Ammon's horn (tissue), 1 donor: ENCODE measurements around the gene LAMA5.

Experiments
- DNase-seq: peaks from one replicate; pipeline ENCODE4 v3.0.0-alpha.2; 2016; ENCODE audit warnings: low spot score

LAMA5 gene

DNA sequence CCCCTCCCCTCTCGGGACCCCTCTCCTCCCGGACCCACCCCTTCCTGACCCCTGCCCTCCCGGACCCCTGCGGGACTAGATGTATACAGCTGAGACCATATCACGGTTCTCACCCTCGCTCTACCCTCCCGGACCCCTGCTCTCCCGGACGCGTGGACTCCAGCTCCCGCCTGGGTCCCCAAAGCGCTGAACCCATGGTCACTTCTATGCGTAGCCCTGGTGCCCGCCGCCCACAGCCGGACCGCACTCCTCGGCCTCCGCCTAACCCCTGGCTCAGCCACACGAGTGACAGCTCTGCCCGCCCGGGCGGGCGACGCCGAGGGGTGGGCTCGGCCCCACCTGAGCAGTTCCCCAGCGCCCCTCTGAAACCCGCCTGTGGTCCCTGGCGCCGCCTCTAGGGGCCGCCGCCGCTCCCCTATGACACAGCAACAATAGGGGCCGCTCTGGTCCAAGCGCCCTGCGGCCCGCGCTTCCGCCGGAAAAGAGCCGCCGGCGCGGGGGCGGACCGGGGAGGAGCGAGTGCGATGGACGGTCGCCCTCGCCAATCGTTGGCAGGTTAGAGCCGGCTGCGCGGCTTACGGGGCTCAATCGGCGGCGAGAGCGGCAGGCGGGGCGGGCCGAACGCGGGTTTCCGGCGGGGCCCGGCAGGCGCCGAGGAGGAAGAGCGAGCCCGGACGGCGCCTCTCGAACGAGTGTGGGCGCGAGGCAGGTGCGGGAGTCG, 64.6 kb downstream of the LAMA5 start, which contains the start of gene ADRM1:
TSS of gene ADRM1 (plus strand) at position 657 of the 721 bp plus-strand sequence. CDS start 572 bp downstream, outside the sequence.
- peak; percentile 96 for DNase-seq

DNA sequence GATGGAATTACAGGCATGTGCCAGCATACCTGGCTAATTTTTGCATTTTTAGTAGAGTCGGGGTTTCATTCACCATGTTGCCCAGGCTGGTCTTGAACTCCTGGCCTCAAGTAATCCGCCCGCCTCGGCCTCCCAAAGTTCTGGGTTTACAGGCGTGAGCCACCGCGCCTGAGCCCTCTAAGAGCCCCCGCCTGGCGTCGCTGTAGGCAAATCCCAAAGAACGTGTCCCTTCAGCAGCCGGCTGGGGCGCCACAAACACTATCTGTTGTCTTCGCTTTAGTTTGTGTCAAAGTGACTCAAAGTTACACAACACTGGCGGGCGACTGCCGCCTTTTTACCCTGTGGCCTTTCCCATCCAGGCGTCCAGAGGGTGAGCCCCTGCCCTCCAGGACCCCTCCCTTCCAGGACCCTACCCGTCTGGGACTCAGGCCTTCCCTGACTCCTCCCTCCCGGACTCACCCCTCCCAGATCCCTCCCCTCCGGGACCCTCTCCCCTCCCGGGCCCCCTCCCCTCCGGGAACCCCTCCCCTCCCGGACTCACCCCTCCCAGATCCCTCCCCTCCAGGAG, 65.3 kb downstream of the LAMA5 start:
- DNase-seq: peak; percentile 93

DNA sequence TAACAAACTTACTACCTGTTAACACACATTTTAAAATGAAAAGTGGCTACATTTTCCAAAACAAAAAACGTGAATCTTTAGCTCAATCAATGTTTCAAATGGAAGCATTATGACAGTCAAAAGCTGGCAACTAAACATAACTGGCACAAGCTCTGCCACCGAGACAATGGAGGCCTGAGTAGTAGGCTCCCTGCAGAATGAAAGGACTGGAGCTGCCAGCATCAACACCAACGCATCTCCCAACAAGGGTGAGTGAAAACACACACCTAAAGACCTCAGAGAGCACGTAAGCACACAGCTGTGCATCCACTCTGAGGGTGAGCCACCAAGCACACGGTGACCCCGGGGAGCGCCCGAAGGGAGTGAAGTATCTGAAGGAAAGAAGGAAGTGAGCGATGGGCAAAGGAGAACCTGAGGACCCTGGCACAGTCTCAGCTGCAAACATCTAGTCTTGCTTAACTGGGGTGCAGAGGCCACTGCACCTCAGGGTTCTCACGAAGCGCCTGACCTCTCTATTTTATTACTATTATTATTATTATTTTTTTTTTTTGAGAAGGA, 65.9 kb downstream of the LAMA5 start:
- DNase-seq: no peak

DNA sequence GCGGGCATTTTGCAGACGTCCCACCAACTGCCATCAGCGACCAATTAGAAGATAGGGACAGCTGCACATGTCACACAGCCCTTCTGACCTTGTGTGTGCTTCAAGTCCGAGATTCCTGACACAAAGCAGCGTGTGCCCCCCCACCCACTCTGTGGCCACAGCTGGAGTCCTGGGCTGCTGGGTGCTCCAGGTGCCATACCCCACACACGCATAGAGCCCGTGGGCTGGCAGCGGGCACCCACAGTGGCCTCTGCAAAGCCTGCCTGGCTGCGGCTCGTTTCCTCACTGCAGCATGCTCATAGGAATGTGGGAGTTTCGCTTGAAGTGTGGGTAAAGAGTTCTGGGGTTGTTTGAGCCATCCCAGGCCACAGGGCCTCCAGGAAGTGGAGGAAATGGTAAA, 66.8 kb downstream of the LAMA5 start:
- DNase-seq: no peak

DNA sequence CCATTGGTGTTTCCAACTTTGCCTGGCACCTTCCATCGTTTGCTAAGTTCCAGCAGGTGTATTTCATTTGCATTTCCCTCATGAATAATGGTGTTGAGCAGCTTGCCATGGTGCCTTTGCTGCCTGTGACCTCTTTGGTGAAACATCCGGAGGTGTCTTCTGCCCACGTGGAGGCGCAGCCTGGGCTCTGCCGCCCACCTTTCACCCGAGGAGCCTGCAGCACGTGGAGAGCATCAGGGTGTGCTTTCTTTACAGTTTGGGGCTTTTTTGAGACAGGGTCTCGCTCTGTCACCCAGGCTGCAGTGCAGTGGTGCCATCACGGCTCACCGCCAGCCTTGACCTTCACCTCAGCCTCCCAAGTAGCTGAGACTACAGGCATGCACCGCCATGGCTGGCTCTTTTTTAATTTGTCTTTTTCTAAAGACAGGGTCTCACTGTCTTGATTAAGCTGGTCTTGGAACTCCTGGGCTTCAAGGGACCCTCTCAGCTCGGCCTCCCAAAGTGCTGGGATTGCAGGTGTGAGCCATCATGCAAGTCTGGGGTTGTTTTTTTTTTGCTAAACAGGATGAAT, 67.4 kb downstream of the LAMA5 start:
- DNase-seq: no peak

DNA sequence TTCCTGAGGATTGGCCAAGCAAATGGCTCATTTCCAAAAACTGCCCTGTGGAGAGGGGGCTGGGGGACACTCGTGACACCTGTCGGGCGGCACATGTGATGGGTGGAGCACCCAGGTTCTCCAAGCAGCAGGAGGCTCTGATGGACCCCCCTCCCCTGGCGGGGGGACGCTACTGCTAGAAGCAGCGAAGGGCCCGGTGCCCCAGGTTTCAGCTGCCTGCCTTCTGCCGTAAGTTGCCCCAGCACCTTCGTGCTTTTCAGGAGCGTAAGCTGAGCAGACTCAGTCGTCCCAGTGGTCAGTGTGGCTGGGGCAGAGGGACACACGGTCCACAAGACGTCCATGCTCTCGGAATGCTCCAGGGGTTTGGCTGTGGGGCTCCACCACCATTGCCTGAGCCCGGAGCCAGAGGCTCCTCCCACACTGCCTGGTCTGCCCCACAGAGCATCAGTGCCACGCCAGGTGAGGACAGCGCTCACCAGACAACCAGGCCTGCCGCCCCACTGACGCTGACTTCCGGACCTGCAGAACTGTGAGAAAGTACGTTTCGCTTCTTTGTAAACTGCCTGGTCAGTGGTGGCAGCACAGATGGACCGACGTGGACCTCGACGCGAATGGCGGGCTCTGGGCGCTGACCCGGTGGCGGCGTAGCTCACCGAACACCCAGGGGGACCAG, 68.4 kb downstream of the LAMA5 start:
- DNase-seq: no peak

DNA sequence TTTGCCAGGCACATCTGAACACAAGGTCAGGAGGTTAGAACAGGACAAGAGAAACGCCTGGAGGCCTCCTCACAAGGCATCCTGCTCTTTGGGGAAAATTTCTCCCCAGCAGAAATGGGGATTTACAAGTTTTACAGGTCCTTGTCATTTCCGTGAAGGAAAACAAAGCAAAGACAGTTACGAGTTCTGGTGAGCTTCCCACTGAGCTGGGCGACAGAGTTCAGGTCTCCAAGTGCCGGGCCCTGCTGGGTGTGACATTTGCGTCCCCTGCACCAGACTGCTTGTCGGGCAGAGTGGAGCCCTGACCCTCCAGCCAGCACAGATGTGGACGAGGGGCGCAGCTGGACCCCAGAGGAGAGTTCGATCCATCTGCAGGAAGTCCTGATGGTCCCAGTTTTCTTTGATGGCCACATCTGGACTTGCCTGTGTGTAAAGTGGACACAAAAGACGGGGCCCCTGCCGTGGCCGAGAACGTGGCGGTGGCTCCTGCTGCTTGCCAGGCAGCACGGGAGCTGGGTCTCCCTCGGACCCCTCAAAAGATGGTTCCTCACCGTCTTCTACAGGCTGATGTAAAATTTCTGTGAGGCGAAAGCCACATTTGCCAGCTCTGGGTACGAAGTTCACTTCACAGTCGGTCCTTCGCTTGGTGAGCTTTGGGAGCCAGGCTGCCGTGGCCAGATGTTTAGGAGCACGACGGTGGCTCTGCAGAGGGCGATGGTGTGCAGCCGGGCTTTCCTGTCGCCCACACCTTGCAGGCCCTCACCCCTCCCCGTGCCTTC, 69.5 kb downstream of the LAMA5 start:
- no peak for DNase-seq

DNA sequence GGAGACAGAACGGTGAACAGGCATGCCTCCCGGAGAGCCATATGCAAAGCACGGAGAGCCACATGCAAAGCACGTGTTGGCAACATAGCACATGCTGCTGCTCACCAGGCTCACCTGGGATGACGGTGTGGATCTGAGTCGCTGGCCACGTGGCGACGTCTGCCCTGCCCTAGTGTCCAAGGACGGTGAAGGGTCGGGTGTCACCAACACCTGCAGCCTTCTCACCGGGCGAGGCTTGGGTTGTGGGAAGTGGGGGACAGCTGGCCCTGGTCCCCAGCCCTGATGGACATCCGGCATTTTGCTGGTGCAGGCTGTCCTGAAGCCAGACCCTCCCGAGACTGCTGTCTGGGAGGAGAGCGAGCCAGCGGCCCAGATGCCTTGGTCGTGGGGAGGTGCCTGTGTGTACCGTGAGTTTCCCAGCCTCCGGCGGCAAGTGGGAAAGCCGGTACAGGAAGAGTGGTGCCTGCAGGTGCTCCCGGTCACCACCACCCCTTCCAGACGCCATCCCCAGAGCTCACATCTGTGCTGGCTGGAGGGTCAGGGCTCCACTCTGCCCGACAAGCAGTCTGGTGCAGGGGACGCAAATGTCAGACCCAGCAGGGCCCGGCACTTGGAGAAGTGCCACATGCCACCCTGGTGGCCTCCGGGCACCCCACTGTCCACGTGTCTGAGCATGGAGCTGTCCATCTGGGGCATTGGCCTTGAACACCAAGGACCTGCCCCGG, 70.2 kb downstream of the LAMA5 start:
- DNase-seq: no peak

DNA sequence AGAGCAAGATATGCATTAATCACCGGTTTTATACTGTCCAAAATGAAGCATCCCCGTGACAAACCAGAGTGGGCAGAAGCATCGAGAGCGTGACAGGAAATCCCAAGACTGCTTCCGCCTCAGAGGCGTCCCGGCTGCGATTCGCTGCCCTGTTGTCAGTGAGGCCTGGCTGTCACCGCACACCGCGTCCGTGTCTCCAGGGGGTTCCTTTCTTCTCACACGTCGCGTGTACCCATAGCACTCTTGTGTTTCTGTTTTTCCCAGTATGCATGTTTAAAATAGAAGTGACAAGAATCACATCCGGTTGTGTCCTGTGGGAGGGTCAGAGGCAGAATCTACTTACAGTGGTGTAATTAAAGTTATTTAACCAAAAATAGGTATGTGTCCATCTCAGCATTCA, 72.6 kb downstream of the LAMA5 start:
- DNase-seq: no peak

DNA sequence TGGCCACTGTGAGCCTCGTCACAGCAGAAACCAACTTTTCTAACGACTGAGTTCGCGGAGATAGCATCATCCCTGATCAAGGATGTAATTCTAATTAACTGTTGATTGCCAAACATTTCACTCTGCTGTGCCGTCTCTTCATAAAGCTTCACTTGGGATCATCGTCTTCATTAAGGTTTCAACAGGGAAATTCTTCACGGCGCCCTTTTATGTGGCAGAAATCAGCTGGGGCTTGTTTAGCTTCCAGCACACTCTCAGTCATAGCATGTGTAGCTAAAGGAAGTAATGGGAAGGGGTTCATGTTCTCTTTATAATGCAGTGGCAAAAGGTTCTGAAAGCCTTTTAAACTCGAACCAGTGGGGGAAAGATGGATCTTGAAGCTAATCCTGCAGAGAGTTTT, 73.2 kb downstream of the LAMA5 start:
- no peak for DNase-seq

DNA sequence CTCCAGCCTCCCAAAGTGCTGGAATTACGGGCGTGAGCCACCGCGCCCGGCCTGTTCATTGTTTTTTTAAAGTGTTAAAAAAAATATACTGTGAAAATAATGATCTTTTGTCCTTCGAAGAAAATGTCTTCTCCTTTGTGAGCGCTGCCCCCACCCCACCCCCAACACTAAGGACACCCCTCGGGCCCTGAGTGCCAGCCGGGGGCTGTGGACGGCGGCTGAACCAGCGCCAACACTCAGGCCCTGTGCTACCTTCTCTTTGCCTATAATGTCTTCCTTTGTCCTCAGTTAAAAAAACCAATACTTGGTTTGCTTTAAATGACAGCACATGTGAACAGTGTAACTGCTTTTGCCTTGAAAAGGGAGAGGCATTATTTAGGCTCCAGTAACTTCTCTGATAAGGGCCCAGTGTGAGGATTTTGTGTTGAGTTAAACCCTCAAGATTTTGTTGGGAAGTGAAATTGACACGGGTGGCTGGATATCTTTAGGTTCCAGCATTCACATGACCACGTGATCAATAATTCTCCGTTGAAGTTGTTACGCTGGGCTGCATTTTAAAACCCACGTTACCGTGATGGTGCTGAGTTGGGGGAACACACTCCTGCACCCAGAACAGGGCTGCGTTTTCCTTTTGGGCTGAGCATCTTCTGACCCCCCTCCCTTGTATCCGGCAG, 73.9 kb downstream of the LAMA5 start:
- DNase-seq: no peak

DNA sequence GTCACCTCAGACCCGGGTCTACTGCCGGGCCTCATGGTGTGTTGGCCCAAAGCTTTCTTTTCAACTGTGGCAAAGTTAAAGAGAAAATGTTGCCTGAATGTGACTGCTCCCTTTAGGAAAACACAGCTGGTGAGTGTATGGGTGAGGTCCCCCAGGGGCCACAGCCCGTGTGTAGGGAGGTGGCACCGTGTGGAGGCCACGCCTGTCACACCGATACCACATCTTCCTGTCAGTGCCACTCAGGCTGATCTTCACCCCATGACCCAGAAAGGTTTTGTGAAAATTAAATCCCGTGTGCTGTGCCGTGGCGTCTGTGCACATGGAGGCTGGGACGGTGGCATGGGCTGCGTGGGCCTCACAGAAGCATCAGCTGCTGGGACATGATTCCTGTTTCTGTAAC, 75.0 kb downstream of the LAMA5 start:
- no peak for DNase-seq

DNA sequence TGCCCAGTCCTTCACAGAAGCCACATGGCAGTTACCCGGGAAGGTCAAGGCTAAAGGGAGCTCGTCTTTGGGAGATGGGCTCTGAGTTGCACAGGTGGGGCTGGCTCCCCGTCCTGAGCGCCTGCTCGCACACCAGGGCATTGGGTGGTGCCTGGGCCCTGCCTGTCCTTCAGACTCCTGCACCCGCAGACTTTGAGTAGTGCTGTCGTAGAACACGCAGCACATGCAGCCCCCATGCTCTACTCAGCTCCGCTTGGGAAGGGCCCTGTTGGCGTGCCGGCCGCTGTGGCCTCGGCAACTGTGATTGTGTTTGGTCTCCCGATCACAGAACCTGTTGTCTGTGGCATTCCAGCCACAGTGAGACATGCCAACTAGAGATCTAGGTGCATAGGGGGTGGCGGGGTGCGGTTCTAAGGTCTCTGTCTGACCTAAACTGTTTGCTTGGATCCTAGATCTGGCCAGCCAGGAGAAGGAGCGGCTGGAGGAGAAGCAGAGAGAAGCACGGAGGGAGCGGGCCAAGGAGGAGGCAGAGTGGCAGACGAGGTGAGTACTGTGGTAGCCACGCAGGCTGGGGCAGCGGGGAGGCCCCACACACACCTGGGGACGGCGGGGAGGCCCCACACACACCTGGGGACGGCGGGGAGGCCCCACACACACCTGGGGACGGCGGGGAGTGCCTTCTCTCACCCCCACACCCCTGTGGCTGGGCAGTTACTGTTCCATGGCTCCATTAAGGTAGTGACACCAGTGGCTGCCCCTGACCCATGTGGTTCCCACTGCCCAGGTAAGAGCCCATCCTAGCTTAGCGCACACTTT, 75.7 kb downstream of the LAMA5 start:
- no peak for DNase-seq

DNA sequence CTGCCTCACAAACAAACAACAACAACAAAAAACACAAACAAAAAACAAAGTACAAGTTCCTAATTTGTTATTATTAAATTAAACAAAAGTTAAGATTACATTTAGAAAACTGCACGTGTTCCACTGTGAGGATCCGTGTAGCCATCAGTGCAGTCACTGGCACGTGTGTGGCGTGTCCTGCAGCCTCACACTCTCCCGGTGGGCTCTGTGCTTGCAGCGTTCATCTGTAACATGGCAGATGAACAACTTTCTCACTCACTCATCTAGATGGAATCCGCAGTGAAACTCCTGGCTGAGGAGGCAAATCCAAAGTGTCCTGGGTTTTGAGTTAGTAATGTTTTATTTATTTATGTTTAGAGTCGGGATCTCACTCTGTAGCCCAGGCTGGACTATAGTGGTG, 77.2 kb downstream of the LAMA5 start:
- DNase-seq: no peak

DNA sequence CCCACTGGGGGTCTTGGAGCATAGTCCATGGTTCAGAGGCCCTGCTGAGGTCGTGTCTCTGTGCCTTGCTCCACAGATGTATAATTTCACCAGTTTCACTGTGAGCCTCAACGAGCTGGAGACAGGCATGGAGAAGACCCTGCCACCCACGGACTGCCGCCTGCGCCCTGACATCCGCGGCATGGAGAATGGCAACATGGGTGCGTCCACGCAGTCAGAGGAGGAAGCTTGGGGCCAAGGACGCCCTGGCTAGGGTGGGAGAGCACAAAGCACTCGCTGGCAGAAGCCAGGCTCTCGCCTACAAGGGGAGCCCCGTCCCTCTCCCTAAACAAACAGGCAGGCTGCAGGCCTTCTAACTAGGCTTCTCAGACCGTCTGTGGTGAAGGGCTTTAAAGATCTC, 78.0 kb downstream of the LAMA5 start:
- DNase-seq: no peak

DNA sequence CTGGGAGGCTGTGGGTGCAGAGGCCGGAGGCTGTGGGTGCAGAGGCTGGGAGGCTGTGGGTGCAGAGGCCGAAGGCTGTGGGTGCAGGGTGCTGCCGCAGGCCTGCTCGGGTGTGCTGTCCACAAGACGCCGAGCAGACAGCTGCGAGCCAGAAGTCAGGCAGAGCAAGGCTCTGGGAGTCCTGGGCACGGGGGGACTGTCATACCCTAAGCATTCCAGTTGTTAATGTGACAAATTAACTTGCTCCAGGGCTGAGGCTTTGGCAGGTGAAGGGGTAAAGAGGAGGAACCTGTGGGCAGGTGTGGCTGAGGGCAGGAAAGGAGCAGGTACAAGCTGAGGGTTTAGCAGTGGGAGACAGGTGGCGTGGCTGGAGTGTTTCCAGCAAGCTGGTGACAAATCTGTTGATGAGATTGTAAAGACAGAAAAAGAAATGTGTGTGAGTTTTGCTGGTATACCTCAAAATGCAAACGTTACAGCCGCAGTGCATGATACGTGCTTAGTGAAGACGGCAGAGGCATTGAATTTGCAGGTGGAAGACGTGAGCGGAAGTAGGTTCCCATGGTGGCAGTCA, 78.5 kb downstream of the LAMA5 start:
- no peak for DNase-seq

DNA sequence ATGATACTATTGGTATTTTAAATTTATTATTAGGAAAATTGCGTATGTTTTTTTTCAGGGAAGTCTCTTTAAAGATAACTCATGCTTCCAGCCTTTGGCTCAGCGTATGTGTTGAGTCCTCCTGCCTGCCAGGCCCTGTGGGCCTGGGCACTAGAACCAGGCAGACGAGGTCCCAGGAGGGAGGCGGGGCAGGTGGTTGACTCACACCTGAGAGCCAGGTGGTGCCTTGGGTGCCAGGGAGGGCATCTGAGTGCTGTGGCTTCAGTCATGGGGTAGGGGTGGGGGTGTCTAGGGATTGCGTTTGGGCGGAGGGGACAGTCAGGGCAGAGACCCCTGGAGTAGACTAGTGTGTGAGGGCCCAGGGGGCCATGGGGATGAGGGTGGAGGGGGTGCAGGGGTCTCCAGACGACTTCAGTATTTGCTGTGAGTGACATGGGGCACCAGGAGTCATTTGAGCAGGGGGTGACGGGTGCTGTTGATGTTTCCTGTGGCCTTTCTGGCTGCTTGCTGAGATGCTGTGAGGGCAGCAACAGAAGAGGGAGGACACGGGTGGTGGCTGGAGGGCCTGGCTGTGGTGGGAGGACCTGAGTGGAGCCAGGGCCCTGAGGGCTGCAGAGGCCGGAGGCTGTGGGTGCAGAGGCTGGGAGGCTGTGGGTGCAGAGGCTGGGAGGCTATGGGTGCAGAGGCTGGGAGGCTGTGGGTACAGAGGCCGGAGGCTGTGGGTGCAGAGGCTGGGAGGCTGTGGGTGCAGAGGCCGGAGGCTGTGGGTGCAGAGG, 79.2 kb downstream of the LAMA5 start:
- no peak for DNase-seq

DNA sequence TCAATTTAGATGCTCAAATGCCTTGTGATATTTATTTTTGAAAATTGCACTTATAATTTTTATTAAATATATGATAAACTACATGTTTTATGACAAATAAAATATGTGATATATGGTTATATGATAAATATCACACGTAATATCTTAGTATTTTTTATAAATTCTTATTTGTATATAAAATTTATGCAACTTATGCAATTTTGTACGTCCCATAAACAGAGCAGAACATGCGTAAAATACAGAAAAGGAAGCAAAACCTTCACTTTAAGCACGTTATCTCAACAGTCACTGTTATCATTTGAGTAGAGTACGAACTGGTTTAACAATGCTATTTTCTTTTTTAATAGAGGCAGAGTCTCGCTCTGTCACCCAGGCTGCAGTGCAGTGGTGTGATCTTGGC, 80.0 kb downstream of the LAMA5 start:
- DNase-seq: no peak
